Activated CD4-positive, alpha-beta T cell treated with anti-CD3 and anti-CD28 coated beads, Interleukin-2, amount 50 U/mL, for 4 hours (primary cell): ENCODE measurements around the gene CBY2.
"Not testable (repeated sequence)": the region's sequence is repeated elsewhere in the genome, so short reads cannot be mapped to it uniquely, and the experiment has no call there.

Experiments
- DNase-seq, 2 experiments: peaks; one replicate each; pipeline ENCODE4 v3.0.0-alpha.2; 2020

CBY2 gene

DNA sequence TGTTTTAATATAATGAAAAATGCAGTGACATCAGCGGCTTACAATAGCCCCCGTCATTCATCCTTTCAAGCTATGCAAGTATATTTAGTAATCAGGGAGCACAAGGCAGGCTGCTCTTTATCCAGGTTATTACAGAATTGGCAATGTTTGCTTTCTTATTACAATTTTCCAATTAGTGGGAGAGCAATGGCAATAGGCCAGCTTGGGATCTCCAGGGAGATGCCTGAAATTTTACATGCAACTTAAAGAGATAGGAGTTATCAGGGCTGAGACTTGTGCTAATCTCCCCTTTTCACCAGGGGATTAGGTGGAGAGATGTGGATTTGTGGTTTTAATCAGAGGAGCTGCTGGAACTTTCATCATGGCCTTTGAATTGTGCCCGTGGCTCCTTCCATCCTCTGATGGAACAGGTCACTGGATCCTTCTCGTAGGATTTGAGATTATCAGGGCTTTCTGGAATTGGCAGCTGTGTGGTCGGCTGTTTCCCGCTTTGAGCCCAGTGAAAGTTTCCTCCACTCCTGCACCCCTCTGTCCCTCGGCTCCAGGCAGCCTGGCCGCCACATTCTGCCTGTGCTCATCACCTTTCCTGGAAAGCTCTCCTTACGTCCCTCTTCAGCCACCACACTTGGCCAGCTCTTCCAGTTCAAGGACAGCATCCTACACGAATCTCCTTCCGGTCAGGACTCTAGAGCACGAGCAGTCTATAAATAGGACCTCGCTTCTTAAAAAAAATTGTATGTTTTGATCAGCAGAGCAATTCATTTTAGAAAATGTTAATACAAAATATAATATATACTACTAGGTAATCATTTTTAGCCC lies 47.0 kb downstream of the CBY2 start:
- DNase-seq = no peak

DNA sequence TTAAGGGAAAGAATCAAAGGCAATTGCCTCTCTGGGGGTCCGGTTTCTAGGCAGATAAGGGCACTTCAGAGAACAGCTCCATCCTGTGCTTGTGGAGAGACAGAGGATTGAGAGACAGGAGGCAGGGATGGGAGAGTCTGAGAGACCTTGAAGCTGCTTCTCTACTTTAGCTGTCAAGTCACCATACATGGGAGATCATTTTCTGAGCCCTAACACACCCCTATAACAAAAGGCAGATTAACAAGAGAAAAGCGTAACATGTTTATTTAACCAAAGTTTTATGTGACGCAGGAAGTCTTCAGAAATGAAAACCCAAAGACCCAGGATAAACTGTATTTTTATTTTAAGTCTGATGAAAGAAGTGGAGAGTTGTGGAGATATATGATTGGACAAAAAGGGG lies 48.4 kb downstream of the CBY2 start:
- DNase-seq = no peak

DNA sequence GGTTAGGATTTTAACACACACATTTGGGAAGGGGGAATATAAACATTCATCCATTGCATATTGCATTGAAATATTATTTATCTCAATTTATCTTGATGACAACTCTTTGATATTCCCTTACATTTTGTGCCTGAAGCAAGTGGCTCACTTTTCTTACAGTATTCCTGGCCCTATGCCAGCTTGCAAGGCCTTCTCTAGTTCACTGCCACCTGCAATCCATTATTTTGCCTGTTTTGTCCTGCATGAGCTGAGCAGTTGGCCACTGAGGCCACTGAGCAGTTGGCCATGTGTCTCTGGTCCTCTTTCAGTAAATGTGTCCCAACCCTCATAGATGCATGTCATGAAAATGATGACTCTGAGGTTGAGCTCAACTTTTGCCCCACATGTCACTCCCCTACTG lies 49.8 kb downstream of the CBY2 start:
- DNase-seq = no peak

DNA sequence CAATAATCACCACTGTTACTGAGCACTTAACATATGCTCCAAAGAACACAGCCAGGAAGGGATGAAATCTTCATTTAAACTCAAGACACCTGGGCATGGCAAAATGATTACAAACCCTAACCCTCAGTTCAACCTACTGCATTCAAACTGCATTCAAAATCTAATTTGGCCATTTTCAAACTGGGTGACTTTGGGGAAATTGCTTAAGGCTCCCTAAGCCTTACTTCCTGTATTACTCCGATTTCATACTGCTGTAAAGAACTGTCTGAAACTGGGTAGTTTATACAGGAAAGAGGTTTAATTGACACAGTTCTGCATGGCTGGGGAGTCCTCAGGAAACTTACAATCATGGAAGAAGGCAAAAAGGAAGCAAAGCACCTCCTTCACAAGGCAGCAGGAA lies 50.4 kb downstream of the CBY2 start:
- DNase-seq = no peak

DNA sequence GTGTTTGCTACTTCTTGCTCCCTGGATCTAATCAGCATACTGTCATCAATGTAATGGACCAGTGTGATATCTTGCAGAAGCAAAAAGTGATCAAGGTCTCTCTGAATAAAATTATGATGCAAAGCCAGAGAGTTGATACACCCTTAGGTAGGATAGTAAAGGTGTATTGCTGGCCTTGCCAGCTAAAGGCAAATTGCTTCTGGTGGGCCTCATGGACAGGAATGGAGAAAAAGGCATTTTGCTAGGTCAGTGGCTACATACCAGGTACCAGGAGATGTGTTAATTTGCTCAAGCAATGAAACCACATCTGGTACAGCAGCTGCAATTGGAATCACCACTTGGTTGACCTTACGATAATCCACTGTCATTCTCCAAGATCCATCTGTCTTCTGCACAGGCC lies 54.4 kb downstream of the CBY2 start:
- DNase-seq = not testable (repeated sequence)

DNA sequence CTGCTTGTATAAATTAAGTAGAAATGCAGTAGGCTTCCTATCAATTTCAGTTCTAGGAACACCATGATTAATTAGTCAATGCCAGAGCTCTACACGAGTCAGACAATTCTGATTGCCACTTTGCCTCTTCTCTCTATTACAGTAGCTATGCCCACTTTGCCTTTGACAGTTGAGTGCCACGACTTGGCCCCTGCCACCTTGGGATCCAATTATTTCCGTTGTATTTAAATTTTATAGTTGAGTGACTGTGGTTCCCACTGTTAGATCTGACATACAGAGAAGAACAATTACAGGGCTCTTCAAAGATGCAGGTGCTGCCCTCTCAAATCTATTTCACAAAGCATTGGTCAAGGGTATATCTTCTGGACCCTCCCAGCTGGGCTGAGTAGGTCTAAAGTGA lies 55.5 kb downstream of the CBY2 start:
- DNase-seq = not testable (repeated sequence)

DNA sequence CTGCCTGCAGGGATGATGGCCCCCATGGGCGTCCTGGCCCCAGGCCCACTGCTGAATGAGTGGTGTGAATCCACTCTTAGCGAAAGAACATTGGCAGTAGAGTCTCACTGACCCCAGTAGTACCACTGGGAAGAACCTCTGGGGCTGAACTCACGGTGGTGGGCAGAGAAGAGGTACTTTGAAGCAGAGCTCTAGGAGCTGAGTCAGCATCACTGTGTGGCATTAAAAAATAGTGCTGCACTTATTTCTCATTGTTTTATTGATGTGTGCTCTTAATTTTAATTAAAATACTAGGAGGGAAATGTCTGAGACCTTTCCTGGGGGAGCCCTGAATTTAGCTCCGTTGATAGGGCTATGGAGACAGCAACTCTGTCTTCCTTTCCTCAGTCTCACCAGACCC lies 61.3 kb downstream of the CBY2 start:
- no peak for DNase-seq
